GM18511 (cell line): ENCODE measurements around the gene IL1RAPL1.
A peak's percentile ranks its signal among the peaks of the same experiment; 100 is the strongest.

Experiments used
- ATAC-seq: cut with Tn5 transposase; IDR thresholded peaks from one replicate; pipeline ENCODE4 v1.9.1; 2021; ENCODE audit warnings: mild to moderate bottlenecking, moderate library complexity; ENCODE audit not compliant: unreplicated experiment

The IL1RAPL1 gene

GRCh38 chrX:28960063-28960462 is 372.8 kb downstream of the IL1RAPL1 start:
- ATAC-seq, result no peak

DNA sequence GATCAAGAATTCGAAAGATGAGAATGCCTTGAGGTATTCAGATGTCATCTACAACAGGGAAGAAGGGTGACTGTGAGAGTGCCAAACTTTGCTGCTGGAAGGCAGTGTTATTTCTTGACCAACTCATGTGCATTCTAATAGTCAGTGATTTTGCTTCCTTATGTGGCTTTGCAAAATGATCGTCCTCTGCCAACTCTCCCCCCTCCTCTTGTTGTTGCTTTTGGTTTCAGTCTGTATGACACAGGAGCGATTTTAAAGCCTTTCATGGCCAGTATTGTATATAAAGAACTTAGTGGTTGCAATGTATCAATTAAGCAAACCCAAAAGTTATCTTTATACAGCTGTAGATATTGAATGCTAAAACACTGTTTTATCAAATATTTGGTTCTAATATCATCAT is 379.1 kb downstream of the IL1RAPL1 start:
- ATAC-seq, result no peak

DNA sequence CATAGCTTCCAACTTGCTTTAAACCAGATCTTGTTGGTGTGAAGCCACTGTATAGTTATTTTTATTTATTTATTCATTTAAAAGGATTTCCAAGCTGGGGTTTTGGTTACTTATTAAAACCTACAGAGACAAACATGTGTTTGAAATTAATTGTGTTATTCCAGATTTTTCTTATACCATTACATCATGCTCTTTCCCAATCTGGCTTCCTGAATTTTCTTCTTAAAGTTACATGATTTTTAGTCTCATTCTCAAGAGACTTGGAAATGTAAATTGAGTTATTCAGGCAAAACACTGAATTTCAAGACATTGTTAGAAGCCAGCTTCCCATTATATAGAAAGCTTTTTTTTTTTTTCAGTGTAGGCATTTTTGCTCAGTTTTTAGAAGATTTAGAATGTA is 381.9 kb downstream of the IL1RAPL1 start:
- ATAC-seq, result no peak

GRCh38 chrX:28979877-28980276 is 392.6 kb downstream of the IL1RAPL1 start:
- ATAC-seq, result no peak

DNA sequence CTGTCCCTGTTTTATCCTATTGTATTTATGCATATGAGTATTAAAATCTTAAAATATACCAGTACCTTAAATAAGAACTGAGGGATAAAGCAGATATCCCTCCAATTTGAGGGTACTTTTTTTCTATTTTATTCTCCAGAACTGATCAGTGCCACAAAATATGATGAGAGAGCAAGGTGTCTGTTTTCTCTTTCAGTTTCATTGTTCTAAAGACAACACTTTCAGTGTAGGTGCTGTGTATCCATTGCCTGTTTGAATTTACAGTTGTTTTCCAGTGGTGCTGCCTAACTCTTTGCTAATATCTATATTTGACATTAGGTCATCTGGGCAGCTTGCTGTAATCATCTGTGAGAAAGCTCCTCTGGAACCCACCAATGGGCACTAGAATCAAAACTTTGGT is 394.7 kb downstream of the IL1RAPL1 start:
- ATAC-seq, result peak; percentile 74

DNA sequence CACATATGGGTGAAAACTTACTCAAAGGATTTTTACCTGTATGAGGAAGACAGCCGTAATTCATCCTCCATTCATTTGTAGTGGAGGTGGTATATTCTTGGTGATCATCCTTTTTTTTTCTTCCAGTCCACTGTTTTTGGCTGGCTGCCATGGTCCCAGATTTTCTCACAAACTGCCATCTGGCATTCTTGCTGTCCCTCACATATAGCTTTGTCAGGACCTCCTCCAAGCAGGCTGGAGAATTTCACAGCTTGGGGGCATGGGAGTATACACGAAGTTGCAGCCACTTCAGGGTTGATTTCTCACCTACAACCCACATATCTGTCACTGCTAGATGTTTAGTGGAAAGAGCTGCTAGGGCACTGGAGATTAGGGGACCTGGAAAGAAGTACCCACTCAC is 401.0 kb downstream of the IL1RAPL1 start:
- ATAC-seq, result no peak

GRCh38 chrX:28997706-28998463 is 410.6 kb downstream of the IL1RAPL1 start:
- no peak for ATAC-seq

DNA sequence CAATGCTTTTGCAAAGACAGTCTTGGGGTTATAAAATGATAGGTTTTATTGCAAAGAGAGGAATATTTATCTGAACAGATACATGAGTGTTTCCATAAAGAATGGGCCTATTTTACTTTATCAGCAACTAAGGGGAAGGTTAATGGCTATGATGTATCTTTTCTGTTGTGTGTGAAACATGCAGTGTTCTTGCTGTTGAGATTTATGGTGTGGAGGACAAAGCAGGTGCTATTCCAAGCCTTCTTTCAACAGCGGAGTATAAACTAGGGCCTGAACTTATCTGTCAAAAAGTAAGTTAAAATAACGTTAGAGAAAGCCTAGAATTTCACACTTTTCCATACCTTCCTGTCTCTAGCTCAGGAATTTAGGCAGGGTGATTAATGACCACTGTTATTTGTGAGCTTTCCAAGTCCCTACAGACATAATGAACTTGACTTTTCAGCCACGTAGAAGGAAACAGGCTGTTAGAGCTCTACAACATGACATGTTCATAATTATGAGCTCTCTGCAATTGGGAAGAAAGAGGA is 411.4 kb downstream of the IL1RAPL1 start:
- no peak for ATAC-seq

GRCh38 chrX:29012867-29013266 is 425.6 kb downstream of the IL1RAPL1 start:
- peak; percentile 74 for ATAC-seq

GRCh38 chrX:29023207-29023606 is 436.0 kb downstream of the IL1RAPL1 start:
- ATAC-seq, result no peak

DNA sequence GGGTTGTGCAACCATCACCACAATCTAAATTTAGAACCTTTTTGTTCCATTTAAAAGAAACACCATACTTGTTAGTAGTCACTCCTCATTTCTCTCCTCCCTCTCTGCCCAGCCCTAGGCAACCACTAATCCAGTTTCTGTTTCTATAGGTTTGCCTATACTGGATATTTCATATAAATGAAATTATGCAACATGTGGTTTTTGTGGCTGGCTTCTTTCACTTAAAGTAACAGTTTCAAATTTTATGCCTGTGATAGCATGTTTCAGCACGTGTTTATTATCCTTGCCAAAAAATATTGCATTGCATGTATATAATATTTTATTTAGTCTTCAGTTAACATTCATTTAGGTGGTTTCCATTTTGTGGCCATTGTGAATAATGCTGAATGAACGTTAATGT is 437.6 kb downstream of the IL1RAPL1 start:
- no peak for ATAC-seq

GRCh38 chrX:29039501-29039900 is 452.3 kb downstream of the IL1RAPL1 start:
- ATAC-seq, result no peak

GRCh38 chrX:29040160-29040559 is 452.9 kb downstream of the IL1RAPL1 start:
- ATAC-seq, result no peak

DNA sequence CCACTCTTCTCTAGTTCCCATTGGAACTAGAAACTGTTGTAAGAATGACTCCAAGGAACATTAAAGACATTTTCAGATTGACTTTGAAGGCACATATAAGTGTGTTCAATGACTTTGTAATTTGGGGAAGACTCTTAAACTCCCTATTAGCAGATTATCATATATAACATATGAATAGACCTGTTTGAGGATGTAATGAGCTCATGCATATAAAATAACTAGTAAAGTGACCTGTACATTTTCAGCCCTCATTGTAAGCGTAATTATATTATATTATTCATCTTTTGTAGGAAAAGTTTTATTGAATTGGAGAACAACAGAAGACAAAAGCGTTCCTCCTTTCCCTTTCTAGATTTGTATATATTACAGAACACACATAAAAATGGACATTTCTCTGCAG is 455.1 kb downstream of the IL1RAPL1 start:
- no peak for ATAC-seq

DNA sequence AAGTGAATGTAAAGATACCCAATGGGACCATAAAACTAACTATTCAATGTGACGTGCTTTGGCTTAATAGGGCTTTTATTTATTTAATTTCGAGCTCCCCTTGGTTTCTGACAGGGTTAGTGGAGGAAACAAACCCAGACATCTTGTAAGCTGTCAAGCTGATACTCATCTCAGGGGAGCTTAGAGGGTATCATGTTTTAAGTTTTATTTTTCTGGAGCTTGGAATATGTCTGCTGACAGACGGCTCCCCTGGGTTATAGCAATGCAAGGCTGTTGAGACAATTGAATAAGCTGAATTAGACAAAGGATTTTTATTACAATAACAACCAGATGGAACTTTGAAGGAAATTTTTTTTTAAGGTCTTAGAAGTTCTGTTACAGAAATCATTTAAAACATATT is 456.5 kb downstream of the IL1RAPL1 start:
- ATAC-seq, result no peak

- ATAC-seq, result no peak
Measured at GRCh38 chrX:29044423-29045184, 457.4 kb downstream of the IL1RAPL1 start.

DNA sequence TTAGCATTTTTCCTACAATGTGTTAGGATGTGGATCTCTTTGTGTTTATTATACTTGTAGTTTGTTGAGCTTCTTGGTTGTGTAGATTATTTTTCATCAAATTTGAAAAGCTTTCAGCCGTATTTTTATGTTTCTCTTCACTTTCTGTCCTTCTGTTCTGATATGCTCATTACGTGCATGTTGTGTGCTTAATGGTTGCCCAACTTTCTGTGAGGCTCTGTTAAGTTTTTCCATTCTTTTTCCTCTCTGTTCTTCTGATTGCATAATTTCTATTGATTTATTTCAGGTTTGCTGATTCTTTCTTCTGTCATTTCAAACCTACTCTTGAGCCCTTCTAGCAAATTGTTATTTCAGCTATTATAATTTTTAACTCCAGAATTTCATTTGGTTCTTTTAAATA is 478.2 kb downstream of the IL1RAPL1 start:
- ATAC-seq, result no peak

DNA sequence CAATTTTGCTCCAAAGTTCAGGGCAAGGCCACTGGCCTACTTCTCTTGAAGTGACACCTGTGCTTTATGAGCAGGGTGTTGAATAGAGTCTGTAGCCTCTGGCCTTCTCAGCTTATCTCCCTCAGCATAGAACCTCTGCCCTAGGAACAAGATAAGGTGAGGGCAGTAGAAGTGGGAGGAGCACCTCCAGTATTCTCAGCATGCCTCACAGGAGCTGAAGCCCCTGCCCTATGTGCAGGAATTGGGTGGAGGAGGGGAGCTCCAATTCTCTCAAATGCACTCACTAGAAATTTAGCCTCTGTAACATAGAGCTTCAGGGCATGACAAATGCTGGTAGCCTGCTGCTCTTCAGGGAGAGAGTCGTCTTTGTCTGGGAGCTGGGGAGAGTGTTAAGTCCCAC is 479.3 kb downstream of the IL1RAPL1 start:
- no peak for ATAC-seq

- ATAC-seq, result no peak
Measured at GRCh38 chrX:29067351-29067750, 480.1 kb downstream of the IL1RAPL1 start.

GRCh38 chrX:29071525-29072320 is 484.5 kb downstream of the IL1RAPL1 start:
- no peak for ATAC-seq

GRCh38 chrX:29082558-29082957 is 495.3 kb downstream of the IL1RAPL1 start:
- ATAC-seq, result peak; percentile 93
